Measurements from ENCODE around the gene KPNA3. TPM values are rescaled to one million over a fixed set of nuclear protein-coding genes. Genes with fewer than 3 reads are reported as not detected.
"Not testable (repeated sequence)": the region's sequence is repeated elsewhere in the genome, so short reads cannot be mapped to it uniquely, and the experiment has no call there.

The KPNA3 gene
- polyA plus RNA-seq, 1 experiment, result 50.7 TPM

DNA sequence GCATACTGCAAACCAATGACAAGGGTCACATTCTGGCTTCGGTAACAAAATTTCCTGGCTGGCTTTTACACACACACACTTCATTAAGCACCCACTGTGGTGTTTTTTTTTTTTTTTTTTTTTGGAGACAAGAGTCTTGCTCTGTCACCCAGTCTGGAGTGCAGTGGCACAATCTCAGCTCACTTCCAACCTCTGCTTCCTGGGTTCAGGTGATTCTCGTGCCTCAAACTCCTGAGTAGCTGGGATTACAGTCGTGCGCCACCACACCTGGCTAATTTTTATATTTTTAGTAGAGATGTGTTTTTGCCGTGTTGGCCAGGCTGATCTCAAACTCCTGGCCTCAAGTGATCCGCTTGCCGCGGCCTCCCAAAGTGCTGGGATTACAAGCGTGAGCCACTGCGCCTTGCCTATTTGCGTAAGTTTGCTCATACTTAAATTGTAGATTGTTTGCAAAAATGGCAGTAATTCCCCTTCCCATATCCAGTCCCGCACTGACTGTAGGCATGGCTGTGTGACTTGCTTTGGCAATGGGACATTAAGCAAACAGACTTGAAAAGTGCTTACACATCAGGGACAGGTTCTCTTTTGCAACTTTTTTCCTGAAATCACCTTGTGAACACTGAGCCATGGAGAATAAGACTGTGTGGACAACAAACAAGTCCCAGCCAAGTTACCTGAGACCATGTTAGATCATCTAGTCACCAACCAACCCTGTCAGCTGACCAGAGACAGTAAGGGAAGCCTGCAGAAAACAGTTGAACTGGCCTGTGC, 59.1 kb downstream of the KPNA3 start:
- Histone ChIP-seq H3K9me3 (ENCODE audit: control insufficient read depth, insufficient read depth, low read length) (no peaks in the 10 kb centered on the region), H3K4me3 (ENCODE audit: low read depth, low read length) (no peak overlapping the region), H3K27ac (ENCODE audit: low read depth, low read length) (no peak overlapping the region), H3K27me3 (ENCODE audit: control insufficient read depth, insufficient read depth, low read length) (no peaks in the 10 kb centered on the region)
- DNase-seq (ENCODE audit: low read depth, low spot score), result no peak
- CTCF ChIA-PET, result no interaction called here
- TF ChIP-seq, protein P1, sequence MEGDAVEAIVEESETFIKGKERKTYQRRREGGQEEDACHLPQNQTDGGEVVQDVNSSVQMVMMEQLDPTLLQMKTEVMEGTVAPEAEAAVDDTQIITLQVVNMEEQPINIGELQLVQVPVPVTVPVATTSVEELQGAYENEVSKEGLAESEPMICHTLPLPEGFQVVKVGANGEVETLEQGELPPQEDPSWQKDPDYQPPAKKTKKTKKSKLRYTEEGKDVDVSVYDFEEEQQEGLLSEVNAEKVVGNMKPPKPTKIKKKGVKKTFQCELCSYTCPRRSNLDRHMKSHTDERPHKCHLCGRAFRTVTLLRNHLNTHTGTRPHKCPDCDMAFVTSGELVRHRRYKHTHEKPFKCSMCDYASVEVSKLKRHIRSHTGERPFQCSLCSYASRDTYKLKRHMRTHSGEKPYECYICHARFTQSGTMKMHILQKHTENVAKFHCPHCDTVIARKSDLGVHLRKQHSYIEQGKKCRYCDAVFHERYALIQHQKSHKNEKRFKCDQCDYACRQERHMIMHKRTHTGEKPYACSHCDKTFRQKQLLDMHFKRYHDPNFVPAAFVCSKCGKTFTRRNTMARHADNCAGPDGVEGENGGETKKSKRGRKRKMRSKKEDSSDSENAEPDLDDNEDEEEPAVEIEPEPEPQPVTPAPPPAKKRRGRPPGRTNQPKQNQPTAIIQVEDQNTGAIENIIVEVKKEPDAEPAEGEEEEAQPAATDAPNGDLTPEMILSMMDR (IDR thresholded peaks at IDR 0.05; ENCODE audit: low read depth, low read length), result no peak
- POLR2A ChIA-PET, result no interaction called here

DNA sequence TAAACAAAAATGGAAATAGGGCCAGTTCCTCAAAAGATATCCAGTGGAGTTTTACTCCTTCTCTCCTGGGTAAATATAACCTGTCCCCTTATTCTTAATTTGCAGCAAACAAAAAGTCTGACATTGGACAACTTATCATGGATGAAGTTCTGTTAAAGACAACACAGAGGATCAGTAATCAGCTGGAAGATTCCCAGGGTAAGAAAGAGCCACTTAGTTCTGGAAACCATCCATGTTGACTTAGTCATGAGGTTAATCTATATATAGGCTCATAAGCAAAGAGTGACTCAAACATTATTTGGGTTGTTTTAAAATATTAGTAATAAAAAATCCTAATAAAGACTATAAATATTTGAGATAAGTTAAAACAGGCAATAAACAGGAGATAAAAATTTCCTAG, 60.7 kb downstream of the KPNA3 start:
- Histone ChIP-seq H3K27me3 (ENCODE audit: control insufficient read depth, insufficient read depth, low read length) (no peaks in the 10 kb centered on the region), H3K27ac (ENCODE audit: low read depth, low read length) (no peak overlapping the region)
- CTCF ChIA-PET, result interaction anchor here (0.6 kb wide), 1 partner anchor 144 kb away, joined by 5 read pairs; no protein-coding TSS in a partner anchor

DNA sequence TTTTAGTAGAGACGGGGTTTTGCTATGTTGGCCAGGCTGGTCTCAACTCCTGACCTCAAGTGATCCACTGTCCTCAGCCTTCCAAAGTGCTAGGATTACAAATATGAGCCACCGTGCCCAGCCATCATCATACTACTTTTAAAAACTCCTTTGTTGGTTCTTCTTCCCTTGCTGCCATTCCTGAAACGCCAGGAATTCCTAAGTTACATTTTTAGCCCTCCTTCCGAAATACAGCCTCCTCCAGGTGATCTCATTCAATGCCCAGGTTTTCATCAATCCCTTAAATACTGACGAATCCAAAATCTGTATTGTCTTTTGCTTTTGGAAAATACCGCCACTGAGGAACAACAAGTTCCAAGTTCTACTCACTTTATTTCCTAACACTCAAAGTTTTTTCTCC, 75.9 kb downstream of the KPNA3 start:
- ChIA-PET POLR2A (no interaction called here), CTCF (no interaction called here)
- TF ChIP-seq, protein P1 (IDR thresholded peaks at IDR 0.05; ENCODE audit: low read depth, low read length), result no peak

More for the DNA sequence above, 60.7 kb downstream of the KPNA3 start:
- no peaks in the 10 kb centered on the region for H3K9me3 ChIP-seq (ENCODE audit: control insufficient read depth, insufficient read depth, low read length)
- no peak overlapping the region for H3K4me3 ChIP-seq (ENCODE audit: low read depth, low read length)
- peak; percentile 38 for DNase-seq (ENCODE audit: low read depth, low spot score)
- POLR2A ChIA-PET, result interaction anchor here (0.6 kb wide), 1 partner anchor 56 kb away, joined by 4 read pairs; no protein-coding TSS in a partner anchor
- TF ChIP-seq, protein P1 (IDR thresholded peaks at IDR 0.05; ENCODE audit: low read depth, low read length), result no peak

DNA sequence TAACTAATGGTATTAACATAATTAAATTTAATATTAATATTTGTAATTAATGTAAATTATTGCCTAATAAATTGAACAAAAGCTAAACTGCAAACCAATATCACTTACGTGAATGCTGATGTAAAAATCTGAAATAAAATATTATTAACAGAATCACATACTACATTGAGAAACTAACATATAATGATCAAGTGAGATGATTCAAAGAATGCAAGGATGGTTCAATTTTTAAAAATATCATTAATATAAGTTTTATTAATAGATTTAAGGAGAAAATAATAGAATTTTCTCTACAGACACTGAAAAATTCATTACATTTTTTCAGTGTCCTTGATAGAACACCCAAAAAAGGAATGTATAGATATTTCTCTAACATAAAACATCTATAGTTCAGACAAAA, 77.7 kb downstream of the KPNA3 start:
- CTCF ChIA-PET, result no interaction called here
- Histone ChIP-seq H3K27me3 (ENCODE audit: control insufficient read depth, insufficient read depth, low read length) (no peaks in the 10 kb centered on the region), H3K9me3 (ENCODE audit: control insufficient read depth, insufficient read depth, low read length) (peaks cover 3% of the 10 kb centered on the region; the same call in 1 of the 2 replicates), H3K4me3 (ENCODE audit: low read depth, low read length) (no peak overlapping the region), H3K27ac (ENCODE audit: low read depth, low read length) (no peak overlapping the region)
- DNase-seq (ENCODE audit: low read depth, low spot score), result no peak
- TF ChIP-seq, protein P1 (IDR thresholded peaks at IDR 0.05; ENCODE audit: low read depth, low read length), result no peak
- POLR2A ChIA-PET, result no interaction called here

More for the DNA sequence above, 75.9 kb downstream of the KPNA3 start:
- no peak for DNase-seq (ENCODE audit: low read depth, low spot score)
- H3K27ac ChIP-seq (ENCODE audit: low read depth, low read length), result no peak overlapping the region
- no peaks in the 10 kb centered on the region for H3K27me3 ChIP-seq (ENCODE audit: control insufficient read depth, insufficient read depth, low read length)
- H3K9me3 ChIP-seq (ENCODE audit: control insufficient read depth, insufficient read depth, low read length), result peaks cover 3% of the 10 kb centered on the region; the same call in 1 of the 2 replicates
- H3K4me3 ChIP-seq (ENCODE audit: low read depth, low read length), result no peak overlapping the region

DNA sequence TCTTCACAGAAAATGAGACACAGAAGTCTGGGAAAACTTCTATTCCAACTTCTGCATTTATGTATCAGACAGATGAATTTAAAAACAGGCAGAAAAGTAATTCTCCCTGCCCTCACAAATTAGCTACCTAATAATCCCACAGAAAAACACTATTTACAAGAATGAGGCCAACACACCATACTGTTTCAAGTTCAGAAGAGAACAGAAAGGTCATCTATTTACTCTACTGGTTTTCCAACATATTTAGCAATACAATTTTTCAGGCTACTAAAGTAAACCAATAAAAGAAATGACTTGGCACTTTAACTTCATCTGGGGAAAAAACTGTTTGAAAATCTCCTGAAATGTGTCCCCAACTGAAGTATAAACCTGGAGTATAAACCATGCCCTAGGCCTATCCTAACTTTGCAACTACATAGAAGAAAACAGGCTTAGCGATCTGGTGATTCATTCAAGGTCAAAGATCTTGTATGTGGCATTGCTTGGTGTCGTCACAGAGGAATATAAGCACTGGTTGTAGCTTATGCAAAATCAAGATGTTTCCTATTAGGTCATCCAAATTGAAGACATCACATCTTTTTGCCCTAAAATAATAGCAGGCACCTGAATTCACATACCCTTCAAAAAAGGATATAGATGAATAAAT, 81.1 kb downstream of the KPNA3 start:
- Histone ChIP-seq H3K9me3 (ENCODE audit: control insufficient read depth, insufficient read depth, low read length) (peaks cover under 1% of the 10 kb centered on the region; the same call in 1 of the 2 replicates), H3K4me3 (ENCODE audit: low read depth, low read length) (no peak overlapping the region), H3K27ac (ENCODE audit: low read depth, low read length) (no peak overlapping the region), H3K27me3 (ENCODE audit: control insufficient read depth, insufficient read depth, low read length) (no peaks in the 10 kb centered on the region)
- peak; percentile 58 for DNase-seq (ENCODE audit: low read depth, low spot score)
- CTCF ChIA-PET, result interaction anchor here (0.5 kb wide), 1 partner anchor 35 kb away, joined by 4 read pairs; no protein-coding TSS in a partner anchor
- POLR2A ChIA-PET, result no interaction called here
- TF ChIP-seq, protein P1 (IDR thresholded peaks at IDR 0.05; ENCODE audit: low read depth, low read length), result no peak

DNA sequence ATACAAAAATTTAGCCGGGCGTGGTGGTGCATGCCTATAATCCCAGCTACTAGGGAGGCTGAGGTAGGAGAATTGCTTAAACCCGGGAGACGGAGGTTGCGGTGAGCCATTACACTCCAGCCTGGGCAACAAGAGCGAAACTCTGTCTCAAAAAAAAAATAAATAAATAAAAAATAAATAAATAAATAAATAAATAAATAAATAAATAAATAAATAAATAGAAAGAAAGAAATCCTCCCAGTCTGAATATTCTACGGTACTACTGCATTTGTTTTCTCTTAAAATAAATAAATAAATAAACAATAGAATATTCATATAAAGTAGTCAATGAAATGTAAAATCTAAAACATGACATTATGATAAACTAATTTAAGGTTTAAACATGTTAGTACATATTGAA, 88.2 kb downstream of the KPNA3 start:
- POLR2A ChIA-PET; H3K4me3 ChIP-seq (ENCODE audit: low read depth, low read length); H3K27me3 ChIP-seq (ENCODE audit: control insufficient read depth, insufficient read depth, low read length); H3K27ac ChIP-seq (ENCODE audit: low read depth, low read length); DNase-seq (ENCODE audit: low read depth, low spot score); H3K9me3 ChIP-seq (ENCODE audit: control insufficient read depth, insufficient read depth, low read length): not testable (repeated sequence)
- CTCF ChIA-PET, result interaction anchor here (0.6 kb wide), 1 partner anchor 85 kb away, joined by 3 read pairs; no protein-coding TSS in a partner anchor
